Vagina (tissue), 2 donors: Measurements from ENCODE around the gene WDR17. TPM values are rescaled to one million over a fixed set of nuclear protein-coding genes. Genes with fewer than 3 reads are reported as not detected.

Experiments
- DNase-seq, 2 donors: peaks; one replicate each; pipeline ENCODE4 v3.0.0-alpha.2; 2017; ENCODE audit errors: extremely low spot score in 2 of 2
- H3K27ac ChIP-seq: fragments of 200-600 bp; sonication (generic); one replicate; pipeline ENCODE4 v1.5.1; 2019
- H3K27me3 ChIP-seq: fragments of 200-600 bp; sonication (generic); one replicate; pipeline ENCODE4 v1.5.1; 2019
- H3K36me3 ChIP-seq, 2 donors: fragments of 200-600 bp; sonication (generic); one replicate each; pipeline ENCODE4 v1.5.1; 2017 to 2019
- H3K4me1 ChIP-seq: fragments of 200-600 bp; sonication (generic); one replicate; pipeline ENCODE4 v1.5.1; 2019
- H3K4me3 ChIP-seq, 2 donors: fragments of 200-600 bp; sonication (generic); 1 replicate in 1 of 2; 2 replicates in 1 of 2; pipeline ENCODE4 v1.5.1; 2016 to 2019
- H3K9me3 ChIP-seq: fragments of 200-600 bp; sonication (generic); one replicate; pipeline ENCODE4 v1.5.1; 2019
- POLR2A ChIP-seq, 2 donors: fragments of 450-650 bp; IDR thresholded peaks; one replicate each; pipeline ENCODE4 v1.6.1; 2017; ENCODE audit warnings: antibody characterized with exemption in 2 of 2, mild to moderate bottlenecking in 2 of 2, moderate library complexity in 2 of 2
- POLR2AphosphoS5 ChIP-seq, 2 donors: sonication (generic); formaldehyde crosslinking; IDR thresholded peaks; one replicate each; pipeline ENCODE4 v1.9.0; 2017; ENCODE audit warnings: antibody characterized with exemption in 2 of 2, mild to moderate bottlenecking in 2 of 2, low read depth in 1 of 2; ENCODE audit not compliant: insufficient read depth in 1 of 2
- intact Hi-C: fragments of 100-400 bp; cut with DNase I; formaldehyde crosslinking; loops from one replicate; pipeline ENCODE4 v1.15.1; 2023
- total RNA-seq: library from RNA; depleted of rRNA; stranded (reverse); fragments of >200 nt; gene quantifications from one replicate; pipeline ENCODE4 v1.2.3, GENCODE V29; 2016
- TF ChIP-seq, protein P1 (sequence below), 3 experiments: fragments of 450-650 bp in 2 of 3; fragments of 200-600 bp in 1 of 3; sonication (generic) in 1 of 3; IDR thresholded peaks; one replicate each; pipeline ENCODE4 v1.5.1; 2017 to 2019; ENCODE audit warnings: antibody characterized with exemption in 3 of 3, mild to moderate bottlenecking in 2 of 3, moderate library complexity in 2 of 3

Gene WDR17
- total RNA-seq, 1 donor from 2014 or later: 2.0 TPM

- intact Hi-C loops: no loop called here
- H3K27ac ChIP-seq: no peak overlapping the region
- TF ChIP-seq POLR2A (IDR thresholded peaks at IDR 0.05): no peak
- TF ChIP-seq, protein P1, sequence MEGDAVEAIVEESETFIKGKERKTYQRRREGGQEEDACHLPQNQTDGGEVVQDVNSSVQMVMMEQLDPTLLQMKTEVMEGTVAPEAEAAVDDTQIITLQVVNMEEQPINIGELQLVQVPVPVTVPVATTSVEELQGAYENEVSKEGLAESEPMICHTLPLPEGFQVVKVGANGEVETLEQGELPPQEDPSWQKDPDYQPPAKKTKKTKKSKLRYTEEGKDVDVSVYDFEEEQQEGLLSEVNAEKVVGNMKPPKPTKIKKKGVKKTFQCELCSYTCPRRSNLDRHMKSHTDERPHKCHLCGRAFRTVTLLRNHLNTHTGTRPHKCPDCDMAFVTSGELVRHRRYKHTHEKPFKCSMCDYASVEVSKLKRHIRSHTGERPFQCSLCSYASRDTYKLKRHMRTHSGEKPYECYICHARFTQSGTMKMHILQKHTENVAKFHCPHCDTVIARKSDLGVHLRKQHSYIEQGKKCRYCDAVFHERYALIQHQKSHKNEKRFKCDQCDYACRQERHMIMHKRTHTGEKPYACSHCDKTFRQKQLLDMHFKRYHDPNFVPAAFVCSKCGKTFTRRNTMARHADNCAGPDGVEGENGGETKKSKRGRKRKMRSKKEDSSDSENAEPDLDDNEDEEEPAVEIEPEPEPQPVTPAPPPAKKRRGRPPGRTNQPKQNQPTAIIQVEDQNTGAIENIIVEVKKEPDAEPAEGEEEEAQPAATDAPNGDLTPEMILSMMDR (IDR thresholded peaks at IDR 0.05): no peak
- TF ChIP-seq POLR2AphosphoS5 (IDR thresholded peaks at IDR 0.05; ENCODE audit: insufficient read depth in 1 of 2, low read depth in 1 of 2): no peak
- no peaks in the 10 kb centered on the region for H3K27me3 ChIP-seq
- H3K9me3 ChIP-seq: no peaks in the 10 kb centered on the region
- no peaks in the 10 kb centered on the region for H3K36me3 ChIP-seq
- H3K4me1 ChIP-seq: no peaks in the 10 kb centered on the region
- DNase-seq: no peak
- no peak overlapping the region for H3K4me3 ChIP-seq
Observed at GRCh38 chr4:176077561-176077960, 11.9 kb downstream of the WDR17 start.

DNA sequence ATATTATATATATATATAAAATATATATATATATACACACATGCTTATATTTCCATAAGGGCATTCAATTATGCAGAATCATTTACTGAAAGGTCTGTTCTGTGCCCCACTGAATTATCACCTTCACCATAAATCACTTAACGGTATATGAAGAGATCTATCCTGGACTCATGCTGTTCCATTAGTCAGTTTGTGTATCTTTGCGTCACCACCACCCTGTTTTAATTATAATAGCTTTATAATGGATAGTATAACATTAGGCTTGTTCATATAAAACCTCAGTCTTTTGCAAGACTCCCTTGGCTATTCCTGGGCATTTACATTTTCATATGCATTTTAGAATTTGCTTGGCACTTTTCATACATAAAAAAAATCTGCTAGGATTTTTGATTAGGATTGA is 19.1 kb downstream of the WDR17 start:
- Histone ChIP-seq H3K9me3 (no peaks in the 10 kb centered on the region), H3K36me3 (no peaks in the 10 kb centered on the region), H3K27ac (no peak overlapping the region), H3K4me1 (no peaks in the 10 kb centered on the region), H3K27me3 (no peaks in the 10 kb centered on the region), H3K4me3 (no peak overlapping the region)
- intact Hi-C loops: no loop called here
- DNase-seq: no peak
- TF ChIP-seq POLR2A (IDR thresholded peaks at IDR 0.05): no peak
- TF ChIP-seq POLR2AphosphoS5 (IDR thresholded peaks at IDR 0.05; ENCODE audit: insufficient read depth in 1 of 2, low read depth in 1 of 2): no peak
- TF ChIP-seq, protein P1 (IDR thresholded peaks at IDR 0.05): no peak

DNA sequence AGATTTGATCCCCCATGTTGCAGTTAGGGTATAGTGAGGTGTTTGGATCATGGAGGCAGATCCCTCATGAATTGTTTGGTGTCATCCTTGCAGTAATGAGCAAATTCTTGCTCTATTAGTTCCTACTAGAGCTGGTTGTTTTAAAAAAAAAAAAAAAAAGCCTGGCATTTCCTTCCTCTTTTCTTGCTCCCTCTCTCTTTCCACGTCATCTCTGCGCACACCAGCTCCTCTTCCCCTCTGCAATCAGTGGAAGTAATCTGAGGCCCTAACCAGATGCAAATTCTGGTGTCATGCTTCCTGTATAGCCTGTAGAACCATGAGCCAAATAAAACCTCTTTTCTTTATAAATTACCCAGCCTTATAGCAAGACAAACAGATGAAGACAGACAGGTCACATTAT is 24.5 kb downstream of the WDR17 start:
- no peak overlapping the region for H3K4me3 ChIP-seq
- no peak for TF ChIP-seq POLR2AphosphoS5 (IDR thresholded peaks at IDR 0.05; ENCODE audit: insufficient read depth in 1 of 2, low read depth in 1 of 2)

DNA sequence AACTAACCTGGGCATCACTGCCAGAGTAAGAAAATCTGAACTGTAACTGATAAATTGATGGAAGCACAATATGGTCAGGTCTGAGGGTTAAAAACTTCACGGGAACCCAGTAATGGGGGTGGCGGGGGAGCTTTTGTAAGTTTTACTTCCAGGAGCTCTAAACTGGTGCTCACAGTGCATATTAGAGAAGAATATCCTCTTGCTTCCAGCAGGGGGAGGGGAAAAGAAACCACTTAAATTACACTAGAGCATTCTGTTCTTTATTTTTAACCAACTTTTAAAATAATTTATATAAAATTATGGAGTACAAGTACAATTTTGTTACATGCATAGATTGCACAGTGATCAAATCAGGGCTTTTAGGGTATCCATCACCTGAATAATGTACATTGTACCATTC is 33.7 kb downstream of the WDR17 start:
- Histone ChIP-seq H3K9me3 (no peaks in the 10 kb centered on the region), H3K27ac (no peak overlapping the region), H3K27me3 (no peaks in the 10 kb centered on the region), H3K4me3 (no peak overlapping the region), H3K4me1 (no peaks in the 10 kb centered on the region), H3K36me3 (no peaks in the 10 kb centered on the region)
- no peak for DNase-seq
- intact Hi-C loops: no loop called here
- TF ChIP-seq, protein P1 (IDR thresholded peaks at IDR 0.05): no peak
- TF ChIP-seq POLR2A (IDR thresholded peaks at IDR 0.05) (no peak), POLR2AphosphoS5 (IDR thresholded peaks at IDR 0.05; ENCODE audit: insufficient read depth in 1 of 2, low read depth in 1 of 2) (no peak)

More for the DNA sequence above, 24.5 kb downstream of the WDR17 start:
- Histone ChIP-seq H3K9me3 (no peaks in the 10 kb centered on the region), H3K27ac (no peak overlapping the region), H3K4me1 (no peaks in the 10 kb centered on the region), H3K27me3 (no peaks in the 10 kb centered on the region), H3K36me3 (no peaks in the 10 kb centered on the region)
- intact Hi-C loops: no loop called here
- no peak for DNase-seq

GRCh38 chr4:176102414-176103063 is 36.9 kb downstream of the WDR17 start:
- TF ChIP-seq, protein P1 (IDR thresholded peaks at IDR 0.05): no peak
- TF ChIP-seq POLR2AphosphoS5 (IDR thresholded peaks at IDR 0.05; ENCODE audit: insufficient read depth in 1 of 2, low read depth in 1 of 2) (no peak), POLR2A (IDR thresholded peaks at IDR 0.05) (no peak)
- DNase-seq: no peak
- Histone ChIP-seq H3K9me3 (no peaks in the 10 kb centered on the region), H3K27me3 (no peaks in the 10 kb centered on the region), H3K4me3 (no peak overlapping the region), H3K4me1 (no peaks in the 10 kb centered on the region), H3K36me3 (no peaks in the 10 kb centered on the region), H3K27ac (no peak overlapping the region)
- intact Hi-C loops: no loop called here
